ENCODE measurements around the gene PAK1.

PAK1 gene

GRCh38 chr11:77377734-77378133 lies 96.2 kb downstream of the PAK1 start:
- H3K4me3 ChIP-seq (replicated peaks; ENCODE audit: insufficient read depth, low read length) = no peak overlapping the region
- H3K27me3 ChIP-seq (ENCODE audit: insufficient read depth, poor library complexity, severe bottlenecking) = no peaks in the 10 kb centered on the region
- DNase-seq (ENCODE audit: low read depth in 1 of 2, low spot score in 1 of 2) = no peak
- TF ChIP-seq GABPA (IDR thresholded peaks at IDR 0.05; ENCODE audit: low read depth) (no peak), REST (IDR thresholded peaks at IDR 0.05; ENCODE audit: insufficient replicate concordance, low read depth) (no peak), POLR2AphosphoS5 (IDR thresholded peaks at IDR 0.05; ENCODE audit: low read depth) (no peak), CTCF (IDR thresholded peaks at IDR 0.05; ENCODE audit: insufficient read depth, low read length) (no peak)
- H3K27ac ChIP-seq (replicated peaks) = no peak overlapping the region

- DNase-seq (ENCODE audit: low read depth in 1 of 2, low spot score in 1 of 2) = no peak
- Histone ChIP-seq H3K4me3 (replicated peaks; ENCODE audit: insufficient read depth, low read length) (no peak overlapping the region), H3K27me3 (ENCODE audit: insufficient read depth, poor library complexity, severe bottlenecking) (no peaks in the 10 kb centered on the region), H3K27ac (replicated peaks) (no peak overlapping the region)
- TF ChIP-seq REST (IDR thresholded peaks at IDR 0.05; ENCODE audit: insufficient replicate concordance, low read depth) = no peak
- TF ChIP-seq CTCF (IDR thresholded peaks at IDR 0.05; ENCODE audit: insufficient read depth, low read length) = no peak
- TF ChIP-seq SPI1 (IDR thresholded peaks at IDR 0.05; ENCODE audit: borderline replicate concordance, low read depth) = no peak
- TF ChIP-seq POLR2AphosphoS5 (IDR thresholded peaks at IDR 0.05; ENCODE audit: low read depth) = no peak
Observed at GRCh38 chr11:77375107-77375506, 98.8 kb downstream of the PAK1 start.

GRCh38 chr11:77374611-77375031 lies 99.3 kb downstream of the PAK1 start:
- TF ChIP-seq POLR2AphosphoS5 (IDR thresholded peaks at IDR 0.05; ENCODE audit: low read depth) (no peak), SPI1 (IDR thresholded peaks at IDR 0.05; ENCODE audit: borderline replicate concordance, low read depth) (no peak), CTCF (IDR thresholded peaks at IDR 0.05; ENCODE audit: insufficient read depth, low read length) (no peak), GABPA (IDR thresholded peaks at IDR 0.05; ENCODE audit: low read depth) (no peak)
- Histone ChIP-seq H3K27me3 (ENCODE audit: insufficient read depth, poor library complexity, severe bottlenecking) (no peaks in the 10 kb centered on the region), H3K27ac (replicated peaks) (no peak overlapping the region), H3K4me3 (replicated peaks; ENCODE audit: insufficient read depth, low read length) (no peak overlapping the region)
- no peak for DNase-seq (ENCODE audit: low read depth in 1 of 2, low spot score in 1 of 2)

GRCh38 chr11:77374108-77374507 lies 99.8 kb downstream of the PAK1 start:
- H3K27ac ChIP-seq (replicated peaks) = no peak overlapping the region
- DNase-seq (ENCODE audit: low read depth in 1 of 2, low spot score in 1 of 2) = no peak
- no peak for TF ChIP-seq POLR2AphosphoS5 (IDR thresholded peaks at IDR 0.05; ENCODE audit: low read depth)
- no peak for TF ChIP-seq CTCF (IDR thresholded peaks at IDR 0.05; ENCODE audit: insufficient read depth, low read length)
- TF ChIP-seq GABPA (IDR thresholded peaks at IDR 0.05; ENCODE audit: low read depth) = no peak
- no peak for TF ChIP-seq SPI1 (IDR thresholded peaks at IDR 0.05; ENCODE audit: borderline replicate concordance, low read depth)
- H3K4me3 ChIP-seq (replicated peaks; ENCODE audit: insufficient read depth, low read length) = no peak overlapping the region
- no peaks in the 10 kb centered on the region for H3K27me3 ChIP-seq (ENCODE audit: insufficient read depth, poor library complexity, severe bottlenecking)
